Stimulated activated CD8-positive, alpha-beta memory T cell treated with anti-CD3 and anti-CD28 coated beads, Interleukin-15, amount 100 ng/mL, for 48 hours (primary cell): ENCODE results near the gene MGST2.

Source experiments
- DNase-seq, 2 donors: peaks; one replicate each; pipeline ENCODE4 v3.0.0-alpha.2; 2020; ENCODE audit warnings: low read depth in 2 of 2

MGST2 gene

DNA sequence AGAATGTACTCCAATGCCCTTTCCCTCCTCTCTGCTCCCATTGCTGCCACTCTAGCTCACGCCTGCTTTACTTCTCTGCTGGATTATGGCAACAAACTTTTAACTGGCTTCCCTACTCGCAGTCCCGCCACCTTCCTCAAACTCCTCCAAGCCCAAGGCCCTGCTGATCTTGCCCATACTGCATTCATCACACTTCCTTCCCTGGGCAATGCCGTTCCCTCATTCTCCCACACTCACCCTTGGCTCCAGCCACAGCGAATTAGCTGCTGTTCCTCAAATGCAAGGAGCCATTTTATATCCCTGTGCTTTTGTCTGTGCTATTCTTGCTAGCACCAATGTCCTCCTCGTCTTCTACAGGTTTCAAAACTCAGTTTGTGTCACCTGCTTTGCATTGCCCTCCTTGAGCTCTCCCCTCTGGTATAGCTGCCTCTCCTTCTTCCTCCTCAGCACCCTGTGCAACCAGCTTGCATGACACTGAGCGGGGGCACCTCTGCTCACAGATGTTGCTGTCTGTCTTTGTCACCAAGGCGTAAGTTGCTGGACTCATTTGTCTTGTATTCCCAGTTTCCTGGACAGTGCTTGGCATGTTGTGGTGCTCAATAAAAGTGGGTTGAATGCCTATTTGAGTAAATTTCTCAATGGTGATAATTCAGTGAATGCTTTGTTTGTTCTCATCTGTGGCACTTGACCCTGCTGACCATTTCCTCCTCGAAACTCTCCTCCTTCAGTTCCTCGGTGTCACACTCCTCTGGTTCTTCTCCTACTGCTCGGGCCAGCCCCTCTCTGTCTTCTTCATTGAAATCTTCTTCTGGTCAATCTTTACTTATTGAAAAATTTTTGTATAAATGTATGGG is 22.4 kb upstream of the MGST2 start:
- DNase-seq: no peak

DNA sequence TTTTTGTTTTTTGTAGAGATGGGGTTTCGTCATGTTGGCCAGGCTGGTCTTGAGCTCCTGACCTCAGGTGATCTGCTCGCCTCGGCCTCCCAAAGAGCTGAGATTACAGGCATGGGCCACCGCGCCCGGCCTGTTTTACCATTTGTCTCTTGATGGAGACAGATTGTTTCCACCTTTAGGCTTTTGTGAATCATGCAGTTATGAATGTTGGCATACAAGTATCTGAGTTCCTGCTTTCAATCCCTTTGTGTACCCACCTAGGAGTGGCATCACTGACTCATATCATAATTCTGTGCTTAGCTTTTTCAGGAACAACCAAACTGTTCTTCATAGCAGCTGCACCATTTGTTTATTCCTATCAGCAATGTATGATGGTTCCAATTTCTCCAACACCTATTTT is 20.2 kb upstream of the MGST2 start:
- no peak for DNase-seq

DNA sequence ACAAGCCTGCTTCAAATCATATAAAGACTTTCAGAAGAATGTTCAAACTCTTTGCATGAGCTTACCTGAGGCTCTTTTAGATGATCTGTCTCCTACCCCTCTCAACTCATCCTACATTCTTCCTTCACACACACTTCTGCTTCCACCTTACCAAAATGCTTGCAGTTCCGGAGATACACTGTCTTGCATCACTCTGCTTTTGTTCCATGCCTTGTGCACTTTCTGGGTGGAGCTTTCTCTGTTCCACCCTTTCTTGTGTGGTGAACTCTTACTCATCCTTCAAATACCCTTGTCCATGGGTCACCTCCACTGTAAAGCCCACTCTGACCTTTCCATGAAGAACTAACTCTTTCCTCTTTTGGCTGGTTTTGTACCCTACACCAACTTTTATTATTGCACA is 18.4 kb upstream of the MGST2 start:
- no peak for DNase-seq

DNA sequence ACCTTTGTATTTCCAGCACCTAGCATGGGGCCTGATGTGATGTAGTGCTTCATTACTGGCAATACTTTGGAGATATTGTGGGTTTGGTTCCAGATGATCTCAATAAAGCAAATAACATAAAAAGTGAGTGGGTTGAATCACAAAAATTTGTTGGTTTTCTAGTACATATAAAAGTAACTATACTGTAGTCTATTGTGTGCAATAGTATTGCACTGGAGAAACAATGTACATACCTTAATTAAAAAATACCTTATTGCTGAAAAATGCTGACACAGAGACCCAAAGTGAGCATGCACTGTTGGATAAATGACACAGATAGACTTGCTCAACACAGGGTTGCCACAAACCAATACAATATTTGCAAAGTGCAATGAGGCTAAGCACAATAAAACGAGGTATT is 17.7 kb upstream of the MGST2 start:
- DNase-seq: no peak

DNA sequence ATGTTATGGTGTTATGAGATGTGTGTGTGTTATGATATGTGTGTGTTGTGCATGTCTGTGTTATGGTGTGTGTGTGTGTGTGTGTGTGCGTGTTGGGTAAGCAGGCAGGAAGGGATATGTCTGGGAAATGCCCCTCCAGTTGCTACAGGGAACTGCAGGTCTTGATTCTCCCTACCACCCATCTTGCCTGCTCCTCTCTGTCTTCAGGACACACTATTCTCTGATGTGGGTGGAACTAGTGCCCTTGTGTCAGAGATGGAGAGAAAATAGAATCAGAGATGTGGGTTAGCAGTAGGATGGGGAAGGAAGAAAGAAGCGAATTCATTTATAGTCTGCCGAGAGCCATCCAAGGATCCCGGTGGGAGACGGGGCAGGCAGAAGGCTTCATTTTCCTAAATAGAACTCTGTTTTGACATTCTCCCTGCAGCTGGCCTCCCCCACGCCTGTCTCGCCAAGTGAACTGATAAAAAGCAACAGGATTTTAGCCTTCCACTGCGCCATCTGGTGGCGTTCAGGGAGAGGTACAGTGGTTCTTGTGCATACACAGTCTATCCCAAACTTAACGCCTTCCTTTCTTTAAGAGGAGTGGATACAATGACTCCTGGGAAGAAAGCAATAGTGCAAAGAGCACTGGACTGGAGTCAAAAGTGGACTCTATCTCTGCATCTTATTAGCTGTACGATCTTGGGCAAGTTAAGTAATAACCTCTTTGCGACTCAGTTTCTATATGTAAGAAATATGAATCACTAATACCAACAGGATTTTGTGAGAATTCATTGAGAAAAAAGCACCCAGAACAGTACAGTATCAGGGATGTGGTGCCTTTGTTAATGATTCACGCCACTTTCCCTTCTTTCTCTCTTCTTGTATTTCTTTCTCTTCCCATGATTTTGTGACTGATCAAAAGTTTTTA is 14.1 kb upstream of the MGST2 start:
- peak; percentile 15 to 22 for DNase-seq

DNA sequence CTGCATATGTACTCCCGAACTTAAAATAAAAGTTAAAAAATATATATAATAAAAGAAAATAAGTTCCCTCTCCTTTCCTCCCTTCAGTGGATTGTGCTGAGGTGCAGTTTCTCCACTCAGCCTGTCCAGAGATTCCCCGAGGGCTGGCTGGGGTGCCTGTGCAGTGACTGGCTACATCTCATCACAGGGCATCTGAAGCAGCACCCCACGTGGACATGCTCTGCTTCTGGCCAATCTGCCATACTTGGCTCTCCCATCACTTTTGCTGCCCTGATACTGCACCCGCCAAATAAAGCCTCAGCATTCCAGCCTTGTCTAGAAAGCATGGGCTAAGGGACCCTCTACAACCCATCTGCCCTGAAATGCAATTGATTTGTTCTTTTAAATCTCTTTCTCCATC is 11.1 kb upstream of the MGST2 start:
- DNase-seq: no peak

DNA sequence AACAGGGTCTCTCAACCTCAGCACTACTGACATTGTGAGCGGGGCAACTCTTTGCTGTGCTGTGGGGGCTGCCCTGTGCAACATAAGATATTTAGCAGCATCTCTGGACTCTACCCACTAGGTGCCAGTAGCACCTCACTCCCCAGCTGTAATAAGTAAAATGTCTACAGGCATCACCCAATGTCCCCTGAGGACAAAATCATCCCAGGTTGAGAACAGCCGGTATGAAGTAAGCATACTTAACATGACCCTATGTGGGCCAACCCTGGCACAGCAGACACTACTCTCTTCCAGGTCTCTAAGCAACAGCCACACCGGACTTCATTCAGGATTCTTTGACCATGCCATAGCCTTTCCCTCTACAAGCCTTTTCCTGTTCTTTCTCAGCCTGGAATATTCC is 10.5 kb upstream of the MGST2 start:
- no peak for DNase-seq

DNA sequence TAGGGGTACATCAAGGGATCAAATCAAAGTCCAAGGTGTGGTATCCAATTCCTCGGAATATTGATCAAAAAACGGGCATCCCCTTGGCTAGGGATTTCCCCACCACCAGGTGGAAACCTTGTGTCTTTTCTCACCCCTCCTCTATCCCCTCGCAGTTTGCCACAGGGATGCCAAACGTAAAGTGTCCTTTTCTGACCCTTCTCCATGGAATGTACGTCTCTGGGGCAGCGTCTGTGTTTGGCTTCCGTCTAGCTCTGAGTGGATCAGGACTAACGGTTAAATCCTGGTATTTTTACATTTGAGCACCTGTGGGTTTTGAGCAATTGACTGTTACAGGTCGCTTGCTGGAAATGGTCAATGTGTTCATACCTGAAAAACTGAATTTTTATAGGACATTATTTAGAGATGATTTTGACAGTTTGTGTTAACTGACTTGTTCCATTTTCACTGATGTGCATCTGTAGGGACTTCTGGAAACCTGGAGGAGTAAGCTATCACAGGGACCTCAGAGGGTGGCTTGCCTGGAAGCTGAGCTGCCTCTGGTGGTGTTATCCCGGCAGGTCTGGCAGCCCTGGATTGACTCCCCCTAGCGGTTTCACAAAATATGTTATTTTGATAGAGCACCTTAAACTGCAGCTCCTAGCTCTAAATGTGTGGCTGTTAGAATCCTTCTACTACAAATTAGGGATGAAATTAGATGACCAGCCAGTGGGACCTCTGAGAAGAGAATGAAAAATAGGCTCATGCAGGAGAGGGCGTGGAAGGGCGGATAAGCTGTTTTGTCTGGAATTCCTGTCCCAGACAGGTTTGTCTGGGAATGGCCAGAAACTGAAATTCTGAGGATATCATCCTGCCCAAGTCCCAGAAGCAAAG is 8.8 kb upstream of the MGST2 start:
- peak in 1 of 2 donors; percentile 14 for DNase-seq

DNA sequence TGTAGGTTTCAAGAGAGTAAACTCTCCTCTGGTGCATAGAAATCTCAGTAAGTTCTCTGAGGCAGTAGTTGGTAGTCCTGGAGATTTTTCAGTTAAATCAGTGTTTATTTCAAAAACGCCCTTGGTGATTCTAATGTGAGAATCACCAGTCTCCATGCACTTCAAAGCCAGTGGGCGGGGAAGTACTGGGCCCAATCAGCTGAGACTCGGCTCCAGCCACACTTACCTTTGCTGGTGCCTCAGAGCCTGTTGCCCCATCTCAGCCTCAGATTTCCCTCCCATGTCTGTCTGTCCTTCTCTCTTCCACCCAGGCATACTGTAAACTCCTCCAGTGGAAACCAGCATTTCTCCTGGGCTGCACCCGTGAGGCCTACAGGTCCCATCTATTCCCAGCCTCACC is 7.4 kb upstream of the MGST2 start:
- no peak for DNase-seq

DNA sequence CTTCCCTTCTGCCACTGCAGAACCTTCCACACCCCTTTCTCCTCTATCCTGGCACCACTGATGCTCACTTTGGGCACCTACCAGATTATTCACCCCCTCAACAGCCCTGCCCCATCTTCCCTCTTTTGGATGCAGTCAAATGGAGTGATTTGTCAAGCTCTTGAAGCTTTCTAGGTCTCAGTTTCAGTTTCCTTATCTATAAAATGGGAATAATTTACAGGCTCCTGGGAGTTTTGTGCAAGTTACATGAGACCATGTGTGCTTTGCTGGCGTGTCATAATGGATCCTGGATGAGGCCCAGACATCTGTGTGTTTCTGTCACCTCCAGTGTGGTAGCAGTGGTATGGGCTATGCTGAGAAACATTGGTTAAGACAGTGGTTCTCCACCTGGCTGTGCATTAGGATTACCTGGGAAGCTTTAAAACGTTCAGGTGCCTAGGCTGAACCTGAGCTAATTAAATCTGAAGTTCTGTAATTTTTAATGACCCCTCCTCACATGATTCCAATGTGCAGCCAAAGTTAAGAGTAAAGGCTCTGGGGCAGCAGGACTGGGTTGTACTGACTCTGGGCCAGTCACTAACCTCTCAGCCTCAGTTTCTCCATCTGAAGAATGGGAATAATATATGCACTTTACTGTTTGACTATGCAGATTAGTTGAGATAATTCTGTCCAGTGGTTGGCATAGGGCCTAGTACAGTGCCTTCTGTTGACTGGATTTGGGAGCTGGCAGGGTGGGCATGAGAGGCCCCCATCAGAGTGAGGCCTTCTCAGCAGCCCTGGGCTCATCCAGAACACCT is 6.8 kb upstream of the MGST2 start:
- DNase-seq: no peak

DNA sequence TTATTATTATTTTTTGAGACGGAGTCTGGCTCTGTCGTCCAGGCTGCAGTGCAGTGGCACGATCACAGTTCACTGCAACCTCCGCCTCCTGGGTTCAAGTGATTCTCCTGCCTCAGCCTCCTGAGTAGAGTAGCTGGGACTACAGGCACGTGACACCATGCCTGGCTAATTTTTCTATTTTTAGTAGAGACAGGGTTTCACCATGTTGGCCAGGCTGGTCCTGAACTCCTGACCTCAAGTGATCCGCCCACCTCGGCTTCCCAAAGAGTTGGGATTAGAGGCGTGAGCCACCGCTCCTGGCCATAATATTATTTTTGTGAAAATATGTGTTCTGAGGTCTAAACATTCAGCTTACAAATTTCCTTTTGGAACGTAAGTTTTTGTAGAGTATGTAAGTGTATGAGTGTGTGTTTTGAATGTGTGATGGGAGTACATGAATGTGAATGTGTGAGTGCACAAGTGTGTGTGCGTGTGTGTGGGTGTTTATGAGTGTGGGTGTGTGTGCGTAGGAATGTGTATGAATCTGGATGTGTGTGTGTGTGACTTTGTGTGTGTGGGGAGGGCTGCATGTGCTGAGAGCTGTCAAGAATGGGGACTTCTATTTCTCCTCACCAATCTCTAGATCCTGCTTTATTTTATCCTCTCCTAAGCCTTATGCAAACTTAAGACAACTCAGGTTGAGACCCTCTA is 5.7 kb upstream of the MGST2 start:
- DNase-seq: no peak

DNA sequence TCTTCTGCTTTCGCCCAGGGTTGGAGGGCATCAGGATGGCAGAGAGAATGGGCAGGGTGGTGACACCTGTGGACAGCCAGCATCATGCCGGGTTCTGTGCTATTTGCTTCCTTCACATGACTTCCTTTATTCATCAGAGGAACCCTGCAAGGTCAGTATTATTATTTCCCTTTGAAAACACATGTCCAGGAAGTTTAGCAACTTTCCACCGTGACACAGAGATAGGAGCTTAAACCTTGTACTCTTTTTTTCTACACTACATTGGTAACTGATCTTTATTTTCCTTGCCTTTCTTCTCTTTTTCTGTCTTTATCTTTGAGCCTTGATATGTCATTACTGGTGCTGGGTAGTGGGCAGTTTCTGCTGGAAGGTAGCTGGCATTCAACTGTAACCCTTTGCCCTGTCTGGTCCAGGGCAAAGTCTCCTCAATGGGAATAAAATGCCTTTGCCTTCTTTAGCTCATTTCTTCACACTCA is 5.0 kb upstream of the MGST2 start:
- DNase-seq: no peak

DNA sequence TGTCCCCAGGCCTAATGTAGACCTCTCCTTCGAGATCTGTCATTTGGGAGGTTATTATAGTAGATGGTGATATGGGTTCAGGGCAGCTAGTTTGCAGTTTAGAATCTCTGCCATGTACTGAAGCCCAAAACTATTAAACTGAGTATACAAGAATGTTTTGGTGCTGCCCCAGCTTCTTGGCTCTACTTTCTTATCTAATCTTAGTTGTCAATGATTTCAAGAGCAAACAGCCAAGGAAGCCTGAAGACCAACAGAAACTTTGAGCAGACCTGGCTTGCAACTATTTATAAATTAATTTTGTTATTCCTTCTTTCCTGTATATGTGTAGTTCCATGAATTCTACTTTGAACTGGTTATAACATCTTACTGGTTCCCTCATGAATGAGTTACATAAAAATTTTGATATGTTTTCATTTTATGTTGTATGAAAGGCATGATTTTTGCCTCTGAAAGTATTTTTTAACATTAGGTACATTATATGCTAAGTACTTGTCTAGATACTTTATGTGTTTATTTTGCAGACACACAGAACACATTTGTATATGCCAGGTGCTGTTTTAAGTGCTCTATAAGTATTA is 2.0 kb upstream of the MGST2 start:
- no peak for DNase-seq

DNA sequence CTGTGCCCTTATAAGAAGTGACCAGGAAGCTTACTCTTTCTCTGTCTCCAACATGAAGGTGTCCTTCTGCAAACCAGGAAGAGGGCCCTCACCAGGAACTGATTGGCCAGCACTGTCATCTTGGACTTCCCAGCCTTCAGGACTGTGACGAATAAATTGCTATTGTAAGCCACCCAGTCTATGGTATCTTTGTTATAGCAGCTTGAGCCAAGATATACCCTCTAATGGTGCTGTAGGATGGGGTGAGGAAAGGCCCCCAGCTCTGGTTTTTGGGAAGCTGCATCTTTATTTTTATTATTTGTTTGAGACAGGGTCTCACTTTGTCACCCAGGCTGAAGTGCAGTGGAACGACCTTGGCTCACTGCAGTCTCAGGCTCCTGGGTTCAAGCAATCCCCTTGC is 1.2 kb upstream of the MGST2 start:
- no peak for DNase-seq

DNA sequence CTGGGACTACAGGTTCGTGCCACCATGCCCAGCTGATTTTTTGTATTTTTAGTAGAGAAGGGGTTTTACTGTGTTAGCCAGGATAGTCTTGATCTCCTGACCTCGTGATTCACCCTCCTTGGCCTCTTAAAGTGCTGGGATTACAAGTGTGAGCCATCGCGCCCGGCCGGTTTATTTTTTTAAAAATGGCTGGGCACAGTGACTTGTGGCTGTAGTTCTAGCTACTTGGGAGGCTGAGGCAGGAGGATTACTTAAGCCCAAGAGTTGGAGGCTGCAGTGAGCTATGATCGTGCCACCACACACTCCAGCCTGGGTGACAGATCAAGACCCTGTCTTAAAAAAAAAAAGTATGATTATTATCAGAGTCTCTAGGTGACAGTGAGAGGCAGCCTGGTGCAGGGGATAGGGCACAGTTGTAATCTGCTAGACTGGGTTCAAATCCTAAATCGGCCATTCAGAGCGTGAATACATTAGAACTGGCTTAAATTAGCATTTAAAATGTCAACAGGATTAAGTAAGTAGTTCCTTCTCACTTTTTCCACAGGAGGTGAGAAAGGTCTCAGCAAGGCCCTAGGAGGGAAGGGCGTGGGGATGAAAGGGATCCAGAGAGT is 435 bp upstream of the MGST2 start:
- DNase-seq: no peak

DNA sequence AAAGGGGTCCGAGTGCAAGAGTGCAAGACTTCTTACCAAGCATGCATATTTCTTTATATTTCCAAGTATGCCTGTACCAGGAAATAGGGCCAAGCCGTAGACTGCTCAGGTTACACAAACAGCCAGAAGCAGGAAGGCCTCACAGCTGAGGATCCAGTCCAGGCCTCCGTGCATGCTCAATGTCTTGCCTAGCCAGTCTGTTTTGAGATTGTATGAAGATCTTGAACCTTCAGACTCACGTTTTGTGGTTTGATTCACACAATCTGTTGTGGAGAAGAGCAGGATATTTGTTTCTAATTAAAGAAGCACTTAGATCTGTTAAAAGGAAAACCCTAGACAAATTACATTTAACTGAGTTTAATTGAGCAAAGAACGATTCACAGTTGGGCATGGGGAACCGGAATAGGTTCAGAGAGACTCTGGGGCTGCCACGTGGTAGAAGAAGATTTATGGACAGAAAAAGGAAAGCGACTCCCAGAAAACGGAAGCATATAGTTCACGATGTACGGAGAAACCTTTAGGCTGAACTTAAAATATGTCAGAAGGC is 1.2 kb downstream of the MGST2 start:
- no peak for DNase-seq

DNA sequence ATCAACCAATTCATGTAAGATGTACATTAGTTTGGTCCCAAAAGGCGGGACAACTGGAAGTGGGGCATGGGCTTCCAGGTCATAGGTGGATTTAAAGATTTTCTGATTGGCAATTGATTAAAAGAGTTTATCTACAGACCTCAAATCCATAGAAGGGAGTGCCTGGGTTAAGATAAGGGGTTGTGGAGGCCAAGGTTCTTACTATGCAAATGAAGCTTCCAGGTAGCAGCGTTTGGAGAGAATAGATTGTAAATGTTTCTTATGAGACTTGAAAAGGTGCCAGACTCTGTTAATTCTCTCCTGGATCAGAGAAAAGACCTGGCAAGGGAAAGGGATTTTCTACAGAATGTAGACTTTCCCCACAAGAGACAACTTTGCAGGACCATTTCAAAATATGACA is 2.4 kb downstream of the MGST2 start:
- no peak for DNase-seq

DNA sequence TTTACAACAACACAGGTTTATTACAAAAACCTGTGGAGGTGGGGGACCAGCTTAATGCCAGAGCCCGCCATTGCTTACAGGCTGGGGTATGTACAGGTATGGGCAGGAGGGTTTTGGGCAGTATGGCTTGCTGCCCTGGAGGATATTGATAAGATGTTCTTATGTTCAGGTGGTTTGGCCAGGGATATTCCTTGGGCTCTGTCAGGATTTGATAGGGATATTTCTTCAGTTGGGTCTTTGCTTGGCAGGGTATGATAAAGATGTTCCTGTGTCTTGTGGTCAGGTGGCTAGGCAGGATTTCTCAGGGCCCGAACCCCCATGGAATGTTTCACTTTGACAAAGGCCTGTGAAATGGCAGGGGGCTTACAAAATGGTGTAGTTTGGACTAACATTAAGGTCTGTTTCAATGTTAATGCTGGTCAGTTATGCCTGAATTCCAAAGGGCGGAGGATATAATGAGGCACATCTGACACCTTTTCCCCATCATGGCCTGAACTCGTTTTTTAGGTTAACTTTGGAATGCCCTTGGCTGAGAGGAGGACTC is 3.1 kb downstream of the MGST2 start:
- DNase-seq: no peak

DNA sequence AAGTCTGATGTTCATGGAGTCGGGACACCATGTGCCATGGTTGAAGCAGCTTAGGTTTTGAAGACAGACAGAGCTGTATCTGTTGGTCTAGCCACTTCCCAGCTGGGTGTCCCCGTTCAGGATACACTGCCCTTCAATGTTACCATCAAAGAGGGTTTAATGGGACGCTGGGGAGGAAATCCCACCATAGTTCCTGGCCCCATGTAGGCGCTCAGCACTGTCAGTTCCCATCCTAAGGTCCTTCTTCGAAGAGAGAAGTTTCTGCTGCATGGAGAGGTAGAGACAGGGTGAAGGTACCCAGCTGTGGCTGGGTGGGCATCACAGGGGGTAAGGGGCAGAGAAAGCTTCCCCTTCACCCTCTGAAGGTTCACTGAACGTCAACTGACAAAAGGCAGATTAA is 3.7 kb downstream of the MGST2 start:
- DNase-seq: no peak
